Fibroblast of the conjunctiva (primary cell): ENCODE measurements around the gene LDLRAD4.
"Not testable (repeated sequence)": the region's sequence is repeated elsewhere in the genome, so short reads cannot be mapped to it uniquely, and the experiment has no call there.

Experiments
- DNase-seq: peaks from one replicate; pipeline ENCODE4 v3.0.0-alpha.2; 2010; ENCODE audit warnings: low read depth

LDLRAD4 gene

GRCh38 chr18:13487237-13487636 is 268.7 kb downstream of the LDLRAD4 start:
- DNase-seq, result no peak

DNA sequence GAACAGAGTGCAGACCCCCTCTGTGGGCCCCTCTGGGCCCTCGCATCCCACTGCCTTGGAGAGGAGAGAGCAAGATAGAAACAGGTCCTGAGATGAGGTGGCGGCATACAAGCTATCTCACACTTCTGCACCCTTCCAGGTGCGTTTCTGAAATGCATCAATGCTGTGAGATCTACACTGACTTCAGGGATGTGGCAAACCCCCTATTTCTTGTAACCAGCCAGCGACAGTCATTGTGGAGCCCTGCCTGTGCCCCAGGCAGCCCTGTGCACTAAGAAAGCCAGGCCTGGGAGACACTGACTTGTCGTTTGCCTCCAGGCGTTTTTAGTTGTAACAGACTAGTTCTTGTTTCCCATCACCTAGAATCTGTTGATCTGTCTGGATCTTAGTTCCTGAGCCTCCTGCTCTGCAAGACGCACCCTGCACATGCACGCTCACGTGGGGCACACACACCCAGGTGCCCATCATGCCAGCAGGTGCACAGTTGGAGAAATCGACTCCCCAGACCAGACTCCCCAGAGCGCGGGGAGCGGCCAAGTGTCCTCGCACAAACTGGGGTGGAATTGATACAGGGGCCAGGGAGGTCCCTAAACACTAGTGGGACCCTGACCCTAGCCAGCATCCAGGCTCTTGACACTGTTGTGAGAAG is 269.8 kb downstream of the LDLRAD4 start:
- DNase-seq, result no peak

- not testable (repeated sequence) for DNase-seq
These were observed 270.7 kb downstream of the LDLRAD4 start for GRCh38 chr18:13489303-13489702.

DNA sequence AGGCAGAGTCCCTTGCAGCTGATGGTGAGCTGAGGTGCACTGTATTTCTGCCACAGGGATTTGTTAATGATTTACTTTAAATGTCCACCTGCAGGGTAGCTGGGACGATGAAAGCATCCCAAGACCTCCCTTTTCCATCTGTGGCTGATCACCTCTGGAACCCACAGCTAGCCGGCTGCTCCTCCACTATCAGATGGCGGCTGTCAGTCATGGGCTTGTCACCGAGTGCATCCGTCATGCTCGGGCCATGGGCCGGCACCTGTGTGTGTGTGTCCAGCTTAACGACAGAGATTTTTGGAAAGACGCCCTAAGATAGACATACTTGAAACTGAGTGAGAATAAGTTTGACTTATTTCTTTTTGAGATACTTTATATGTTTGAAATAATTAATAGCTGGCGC is 272.6 kb downstream of the LDLRAD4 start:
- DNase-seq, result no peak

- DNase-seq, result no peak
These were observed 273.8 kb downstream of the LDLRAD4 start for GRCh38 chr18:13492314-13492713.

- DNase-seq, result no peak
These were observed 274.5 kb downstream of the LDLRAD4 start for GRCh38 chr18:13493079-13493478.

- DNase-seq, result no peak
These were observed 275.2 kb downstream of the LDLRAD4 start for GRCh38 chr18:13493725-13494124.

DNA sequence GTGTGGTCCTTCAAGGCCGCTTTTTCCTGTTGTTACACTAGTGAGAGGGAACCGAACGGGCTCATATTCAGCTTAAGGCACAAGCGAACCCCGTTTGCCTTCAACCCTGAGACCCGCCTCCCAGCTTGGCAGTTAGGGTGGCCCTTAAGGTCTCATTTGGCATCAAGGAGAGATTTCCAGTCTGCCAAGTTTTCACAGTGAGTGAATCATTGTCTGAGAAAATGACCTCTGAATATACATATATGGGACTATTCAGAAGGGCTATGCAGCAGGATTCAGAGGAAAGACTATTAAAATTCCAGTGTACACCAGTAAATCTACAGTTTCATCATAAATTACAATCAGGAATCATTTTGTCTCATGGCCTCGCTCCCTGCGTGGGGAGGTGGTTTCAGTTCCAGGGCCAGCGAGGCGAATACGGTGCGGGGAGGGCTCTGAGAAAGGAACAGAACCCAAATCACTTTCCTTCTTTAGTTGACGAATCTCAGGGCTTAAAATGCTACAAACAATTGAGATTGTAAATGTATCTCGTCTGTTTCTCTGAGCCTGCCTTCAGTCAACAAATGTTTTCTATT is 276.4 kb downstream of the LDLRAD4 start:
- no peak for DNase-seq

GRCh38 chr18:13495961-13496360 is 277.4 kb downstream of the LDLRAD4 start:
- no peak for DNase-seq

DNA sequence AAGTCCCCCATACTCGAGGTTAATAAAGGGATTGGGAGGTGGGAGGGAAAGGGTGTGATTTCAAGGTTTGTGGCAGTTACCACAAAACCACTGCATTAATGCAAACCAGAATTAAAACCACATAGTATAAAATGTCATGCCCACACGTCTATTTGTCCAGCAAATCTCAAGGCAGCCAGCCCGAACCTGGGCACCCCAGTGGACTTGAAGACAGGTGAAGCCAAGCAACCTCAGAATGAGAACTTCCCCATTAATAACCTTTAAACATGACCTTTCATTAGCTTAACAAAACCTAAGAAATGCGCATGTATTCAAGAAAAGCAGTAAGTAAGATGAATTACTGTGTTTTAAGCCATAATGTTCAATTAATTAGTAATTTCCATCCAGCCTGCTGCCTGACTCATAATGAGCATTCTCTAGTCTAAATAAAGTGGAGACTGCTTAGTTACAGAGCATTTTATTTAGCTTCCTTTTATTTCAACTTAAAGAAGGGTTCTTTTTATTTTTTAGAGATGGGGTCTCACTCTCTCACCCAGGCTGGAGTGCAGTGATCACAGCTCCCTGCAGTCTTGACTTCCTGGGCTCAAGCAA is 278.2 kb downstream of the LDLRAD4 start:
- no peak for DNase-seq

- DNase-seq, result no peak
These were observed 281.2 kb downstream of the LDLRAD4 start for GRCh38 chr18:13499803-13500202.

GRCh38 chr18:13500227-13500865 is 281.8 kb downstream of the LDLRAD4 start:
- DNase-seq, result peak; percentile 5

DNA sequence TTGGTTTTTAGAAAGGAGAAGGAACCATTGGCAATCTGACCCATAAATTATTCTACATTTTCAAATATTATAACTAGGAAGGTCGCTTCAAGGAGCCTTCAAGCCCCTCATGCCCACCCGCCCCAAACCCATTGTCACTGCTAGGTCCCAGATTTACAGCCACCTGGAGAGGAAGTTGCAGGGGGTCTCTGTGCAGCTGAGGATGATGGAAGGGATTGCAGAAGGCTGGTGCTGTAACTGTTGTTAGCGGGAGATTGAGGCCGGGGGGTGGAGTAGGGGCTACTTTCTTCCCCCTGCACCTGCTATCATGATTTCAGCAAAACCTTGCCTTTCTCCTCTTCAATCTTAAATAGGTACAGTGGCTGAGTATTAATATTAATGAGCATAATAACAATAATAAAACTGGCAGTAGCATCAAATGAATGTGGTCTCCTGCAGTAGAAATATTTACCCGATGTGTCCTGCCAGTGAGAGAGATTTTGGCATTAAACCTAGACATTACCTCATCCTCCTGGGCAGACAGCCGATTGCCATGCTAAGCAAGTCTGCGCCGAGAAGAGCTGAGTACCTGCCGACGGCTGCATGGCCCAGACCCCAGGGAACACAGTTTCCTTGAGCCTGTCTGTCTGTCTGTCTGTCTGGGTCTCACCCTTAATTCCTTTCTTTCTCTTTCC is 282.4 kb downstream of the LDLRAD4 start:
- peak; percentile 16 for DNase-seq

DNA sequence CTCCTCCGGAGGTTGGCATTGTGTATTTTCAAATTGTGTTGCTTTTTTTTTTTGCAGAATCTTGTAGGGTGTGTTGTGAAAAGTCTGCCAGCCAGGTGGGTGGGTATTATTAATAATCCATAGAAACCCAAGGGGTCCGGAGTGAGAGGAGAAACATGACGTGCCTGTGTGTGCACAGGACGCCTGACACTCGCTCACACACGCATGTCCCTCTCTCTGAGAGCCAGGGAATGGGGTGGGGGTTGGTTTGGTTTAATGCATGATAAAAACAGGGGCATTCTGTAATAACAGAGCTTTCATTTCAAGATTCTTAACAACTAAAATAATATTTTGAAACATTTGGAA is 283.0 kb downstream of the LDLRAD4 start:
- no peak for DNase-seq

- DNase-seq, result no peak
These were observed 283.3 kb downstream of the LDLRAD4 start for GRCh38 chr18:13501891-13502290.

DNA sequence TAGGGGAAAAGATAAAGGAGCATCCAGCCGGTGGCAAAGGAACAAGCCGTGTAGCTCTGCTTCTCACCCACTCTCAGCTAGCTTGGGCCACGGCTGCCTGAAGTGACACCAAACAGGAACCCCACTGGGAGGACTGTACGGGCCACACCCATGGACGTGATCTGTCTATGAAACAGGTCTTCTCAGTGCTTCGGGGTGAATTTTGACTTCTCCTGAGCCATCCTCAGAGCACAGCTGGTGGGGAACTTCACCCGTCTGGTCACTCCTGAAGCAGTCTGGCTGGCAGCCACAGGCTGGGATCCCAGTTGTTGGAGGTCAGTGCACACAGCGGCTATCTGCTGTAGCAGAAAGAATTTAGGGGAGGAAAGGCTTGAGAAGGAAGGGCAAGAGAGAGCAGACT is 284.0 kb downstream of the LDLRAD4 start:
- DNase-seq, result no peak

- DNase-seq, result no peak
These were observed 285.3 kb downstream of the LDLRAD4 start for GRCh38 chr18:13503836-13504235.

DNA sequence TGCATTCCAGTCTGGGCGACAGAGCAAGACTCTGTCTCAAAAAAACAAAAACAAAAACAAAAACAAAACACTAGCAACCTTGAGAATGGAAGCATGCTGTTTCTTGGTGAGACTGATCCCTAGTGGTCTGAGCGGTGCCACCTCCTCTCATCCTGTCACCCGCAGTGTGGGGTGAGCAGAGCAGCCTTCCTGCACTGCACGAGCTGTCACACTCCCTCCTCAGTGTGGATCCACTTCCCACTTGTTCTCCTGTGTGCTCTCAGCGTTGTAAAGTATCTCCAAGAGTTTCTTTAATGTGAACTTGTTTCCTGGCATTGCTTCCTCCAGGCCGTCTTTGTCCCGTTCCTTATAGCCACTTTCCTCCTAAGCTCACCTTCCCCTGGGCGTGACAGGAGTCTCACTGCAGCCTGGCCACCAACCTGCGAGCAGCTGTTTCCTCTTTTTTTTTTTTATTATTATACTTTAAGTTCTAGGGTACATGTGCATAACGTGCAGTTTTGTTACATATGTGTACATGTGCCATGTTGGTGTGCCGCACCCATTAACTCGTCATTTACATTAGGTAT is 287.3 kb downstream of the LDLRAD4 start:
- DNase-seq, result no peak

GRCh38 chr18:13510594-13510993 is 292.0 kb downstream of the LDLRAD4 start:
- DNase-seq, result no peak

DNA sequence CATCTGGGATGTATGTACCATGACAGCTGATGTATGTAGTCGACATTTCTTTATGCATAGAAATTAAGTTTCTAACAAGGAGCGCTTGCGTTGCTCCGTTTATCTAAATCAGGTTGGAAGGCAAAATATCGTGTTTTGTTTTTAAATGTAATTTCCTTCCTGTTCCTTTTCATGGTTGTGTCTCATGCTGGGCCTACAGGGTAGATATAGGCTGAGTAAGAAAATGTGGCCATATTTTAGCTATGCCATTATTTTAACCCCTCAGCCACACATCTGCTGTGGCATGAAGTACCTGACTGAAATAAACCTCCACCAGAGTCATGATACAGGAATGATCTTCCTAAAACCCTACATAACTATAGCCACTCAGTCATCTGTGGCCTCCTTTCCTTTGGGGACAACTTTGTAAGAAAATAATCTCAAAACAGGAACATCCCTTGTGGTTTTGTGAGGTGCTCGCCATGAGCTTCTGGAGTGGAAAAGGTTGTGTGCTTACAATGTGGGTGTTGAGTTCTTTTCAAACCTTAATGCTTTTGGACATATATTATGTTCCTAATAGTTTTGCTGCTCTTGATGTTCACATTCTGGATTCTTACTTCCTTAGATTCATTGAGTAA is 293.5 kb downstream of the LDLRAD4 start:
- DNase-seq, result no peak

- DNase-seq, result no peak
These were observed 294.5 kb downstream of the LDLRAD4 start for GRCh38 chr18:13513021-13513420.

DNA sequence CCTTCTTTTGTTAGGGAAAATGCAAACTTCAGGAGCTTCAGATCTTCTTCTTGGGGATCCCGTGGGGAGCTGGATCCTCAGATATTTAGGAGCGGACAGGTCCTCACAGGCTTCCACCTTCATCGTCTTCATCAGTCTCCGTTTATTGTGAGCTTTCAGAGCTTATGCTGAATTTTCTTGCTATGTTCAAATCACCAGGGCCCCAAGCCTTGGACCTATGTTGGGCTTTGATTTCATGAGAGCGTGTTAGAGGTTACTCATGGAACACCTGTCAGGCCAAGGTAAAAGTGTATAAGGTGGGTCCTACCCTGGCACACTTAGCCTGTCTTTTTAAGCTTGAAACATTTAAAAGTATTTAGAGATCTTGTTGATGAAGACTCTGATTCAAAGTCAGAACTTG is 294.9 kb downstream of the LDLRAD4 start:
- DNase-seq, result no peak
